H1 (cell line): ENCODE results near the gene INPP5F. TPM values are rescaled to one million over a fixed set of nuclear protein-coding genes. Genes with fewer than 3 reads are reported as not detected.

Experiments
- CTCF ChIA-PET: fragments of 300-600 bp; sonication (Branson Sonifier 250); formaldehyde crosslinking; loops from one replicate; lab custom pipeline; 2021; ENCODE audit not compliant: partially characterized antibody; lab: Charles Lee
- POLR2A ChIA-PET: fragments of 300-600 bp; sonication (Branson Sonifier 250); formaldehyde crosslinking; loops from one replicate; lab custom pipeline; 2021; ENCODE audit warnings: inconsistent platforms; ENCODE audit not compliant: partially characterized antibody; lab: Charles Lee
- DNase-seq, 2 experiments: peaks; one replicate each; pipeline versions ENCODE4 v3.0.0 to v3.0.0-alpha.2; 2010 to 2022; ENCODE audit warnings: low spot score in 2 of 2, low read depth in 1 of 2, mixed read lengths in 1 of 2
- FAIRE-seq: peaks from 2 replicates; lab custom pipeline; 2011; peaks lifted over from hg19 to GRCh38; lab: Jason Lieb, UNC
- H2AFZ ChIP-seq: 2 replicates; pipeline ENCODE4 v1.8.1; 2012; ENCODE audit warnings: low read length, inconsistent platforms
- H2AK5ac ChIP-seq: 2 replicates; pipeline ENCODE4 v1.6.1; 2013; ENCODE audit warnings: low read depth, low read length
- H2BK120ac ChIP-seq: replicated peaks from 2 replicates; pipeline ENCODE3; 2013; ENCODE audit warnings: low read depth, low read length, inconsistent platforms
- H2BK12ac ChIP-seq: 2 replicates; pipeline ENCODE4 v1.6.1; 2013; ENCODE audit warnings: low read depth, low read length
- H2BK15ac ChIP-seq: 2 replicates; pipeline ENCODE4 v1.6.1; 2013; ENCODE audit warnings: low read length
- H2BK20ac ChIP-seq: 2 replicates; pipeline ENCODE4 v1.6.1; 2013; ENCODE audit warnings: low read length
- H2BK5ac ChIP-seq: 2 replicates; pipeline ENCODE4 v1.6.1; 2013; ENCODE audit warnings: low read depth, low read length
- H3K14ac ChIP-seq: 2 replicates; pipeline ENCODE4 v1.6.1; 2013; ENCODE audit warnings: inconsistent platforms; ENCODE audit not compliant: insufficient read length
- H3K18ac ChIP-seq: 2 replicates; pipeline ENCODE4 v1.6.1; 2013; ENCODE audit warnings: low read length; ENCODE audit errors: extremely low read depth
- H3K23ac ChIP-seq: 2 replicates; pipeline ENCODE4 v1.6.1; 2013; ENCODE audit warnings: inconsistent platforms; ENCODE audit not compliant: insufficient read length
- H3K23me2 ChIP-seq: 2 replicates; pipeline ENCODE4 v1.6.1; 2013; ENCODE audit warnings: low read depth, low read length
- H3K27ac ChIP-seq: 2 replicates; pipeline ENCODE4 v1.6.1; 2011; ENCODE audit warnings: low read depth, low read length, inconsistent platforms
- H3K27me3 ChIP-seq, 4 experiments: replicated peaks in 1 of 4; 1 replicate in 1 of 4; 2 replicates in 3 of 4; pipeline versions ENCODE4 v1.6.1 to v1.8.1; 2011 to 2013; ENCODE audit warnings: low read length in 3 of 4, mild to moderate bottlenecking in 3 of 4, inconsistent platforms in 2 of 4, mixed read lengths in 2 of 4, moderate library complexity in 1 of 4; ENCODE audit not compliant: control insufficient read depth in 3 of 4, insufficient read depth in 3 of 4; ENCODE audit errors: extremely low read depth in 1 of 4
- H3K36me3 ChIP-seq, 4 experiments: 2 replicates each; pipeline versions ENCODE4 v1.6.1 to v1.8.1; 2011 to 2013; ENCODE audit warnings: mild to moderate bottlenecking in 4 of 4, low read length in 3 of 4, moderate library complexity in 2 of 4, control low read depth in 1 of 4, inconsistent platforms in 1 of 4; ENCODE audit not compliant: insufficient read depth in 4 of 4, control insufficient read depth in 2 of 4
- H3K4ac ChIP-seq: replicated peaks from 2 replicates; pipeline ENCODE3; 2013; ENCODE audit warnings: low read length, low read depth, mixed read lengths, inconsistent platforms; ENCODE audit not compliant: insufficient read length
- H3K4me1 ChIP-seq, 4 experiments: replicated peaks in 1 of 4; 1 replicate in 1 of 4; 2 replicates in 3 of 4; pipeline versions ENCODE4 v1.6.1 to v1.8.1; 2011 to 2013; ENCODE audit warnings: low read length in 3 of 4, inconsistent platforms in 2 of 4, mixed read lengths in 1 of 4; ENCODE audit not compliant: insufficient read depth in 4 of 4, control insufficient read depth in 3 of 4
- H3K4me2 ChIP-seq, 2 experiments: 2 replicates each; pipeline versions ENCODE4 v1.6.1 to v1.8.1; 2011 to 2013; ENCODE audit warnings: low read depth in 2 of 2, low read length in 2 of 2, control low read depth in 1 of 2, inconsistent platforms in 1 of 2, mild to moderate bottlenecking in 1 of 2; ENCODE audit not compliant: insufficient read depth in 1 of 2
- H3K4me3 ChIP-seq, 4 experiments: fragments of 200-600, 300-600 bp in 1 of 4; sonication (generic), shearing (Covaris generic), sonication (Bioruptor Twin) in 1 of 4; 2 replicates each; pipeline versions ENCODE4 v1.5.1 to v1.8.1; 2011 to 2016; ENCODE audit warnings: low read length in 4 of 4, low read depth in 3 of 4, control low read depth in 2 of 4, inconsistent platforms in 2 of 4, mild to moderate bottlenecking in 2 of 4, mixed read lengths in 1 of 4, moderate library complexity in 1 of 4; ENCODE audit not compliant: insufficient read depth in 2 of 4; ENCODE audit errors: extremely low read depth in 1 of 4
- H3K56ac ChIP-seq: replicated peaks from 2 replicates; pipeline ENCODE3; 2013; ENCODE audit warnings: low read depth, mild to moderate bottlenecking, mixed read lengths, low read length, inconsistent platforms; ENCODE audit not compliant: insufficient read length
- H3K79me1 ChIP-seq: 2 replicates; pipeline ENCODE4 v1.6.1; 2013; ENCODE audit warnings: low read depth, low read length, control low read depth
- H3K79me2 ChIP-seq, 2 experiments: 2 replicates each; pipeline versions ENCODE4 v1.6.1 to v1.8.1; 2012 to 2013; ENCODE audit warnings: low read length in 2 of 2, mild to moderate bottlenecking in 2 of 2, inconsistent platforms in 1 of 2; ENCODE audit not compliant: insufficient read depth in 2 of 2, control insufficient read depth in 1 of 2
- H3K9ac ChIP-seq, 4 experiments: replicated peaks in 1 of 4; 1 replicate in 1 of 4; 2 replicates in 3 of 4; pipeline versions ENCODE4 v1.6.1 to v1.8.1; 2011 to 2013; ENCODE audit warnings: low read depth in 3 of 4, low read length in 3 of 4, control low read depth in 2 of 4, mild to moderate bottlenecking in 2 of 4, moderate library complexity in 2 of 4, inconsistent platforms in 1 of 4; ENCODE audit errors: extremely low read depth in 1 of 4
- H3K9me3 ChIP-seq, 2 experiments: 2 replicates each; pipeline versions ENCODE4 v1.6.1 to v1.8.1; 2012 to 2013; ENCODE audit warnings: mild to moderate bottlenecking in 2 of 2, moderate library complexity in 2 of 2, control low read depth in 1 of 2, inconsistent platforms in 1 of 2, low read depth in 1 of 2, low read length in 1 of 2, mixed read lengths in 1 of 2; ENCODE audit not compliant: insufficient read depth in 2 of 2
- H4K20me1 ChIP-seq, 2 experiments: replicated peaks in 1 of 2; 2 replicates each; pipeline versions ENCODE3 to v1.8.1; 2011 to 2013; ENCODE audit warnings: inconsistent platforms in 2 of 2, low read length in 2 of 2, mild to moderate bottlenecking in 1 of 2; ENCODE audit not compliant: insufficient read depth in 2 of 2, control insufficient read depth in 1 of 2
- H4K5ac ChIP-seq: 2 replicates; pipeline ENCODE4 v1.6.1; 2013; ENCODE audit warnings: low read length, low read depth, mixed read lengths, inconsistent platforms; ENCODE audit not compliant: insufficient read length
- H4K8ac ChIP-seq: 2 replicates; pipeline ENCODE4 v1.8.0; 2013; ENCODE audit warnings: mild to moderate bottlenecking, moderate library complexity, low read length, inconsistent platforms; ENCODE audit not compliant: insufficient read depth; ENCODE audit errors: extremely low read depth
- H4K91ac ChIP-seq: replicated peaks from 2 replicates; pipeline ENCODE3; 2013; ENCODE audit warnings: low read length, mixed read lengths, inconsistent platforms; ENCODE audit not compliant: insufficient read length
- BACH1 ChIP-seq: IDR thresholded peaks from 2 replicates; pipeline ENCODE4 v1.6.1; 2012; ENCODE audit warnings: low read length, improper control_type of control experiment
- CHD1 ChIP-seq: IDR thresholded peaks from 2 replicates; pipeline ENCODE4 v1.6.1; 2012; ENCODE audit warnings: low read depth, low read length, improper control_type of control experiment
- CTCF ChIP-seq, 3 experiments: IDR thresholded peaks; 1 replicate in 2 of 3; 2 replicates in 1 of 3; pipeline versions ENCODE4 v1.5.1 to v1.6.1; 2011; ENCODE audit warnings: low read length in 3 of 3, mild to moderate bottlenecking in 3 of 3, inconsistent platforms in 2 of 3, low read depth in 1 of 3, moderate library complexity in 1 of 3; ENCODE audit not compliant: insufficient read depth in 1 of 3; ENCODE audit errors: control extremely low read depth in 1 of 3
- NANOG ChIP-seq: IDR thresholded peaks from 2 replicates; pipeline ENCODE4 v1.6.1; 2011; ENCODE audit warnings: low read length, low read depth, mild to moderate bottlenecking, inconsistent platforms; ENCODE audit not compliant: insufficient read depth, poor library complexity, severe bottlenecking
- RXRA ChIP-seq: IDR thresholded peaks from 2 replicates; pipeline ENCODE4 v1.6.1; 2011; ENCODE audit warnings: low read depth, mild to moderate bottlenecking, low read length, moderate library complexity; ENCODE audit not compliant: insufficient read depth
- SIN3A ChIP-seq, 2 experiments: IDR thresholded peaks in 1 of 2; conservative IDR thresholded peaks in 1 of 2; 2 replicates each; pipeline ENCODE4 v1.6.1; 2011 to 2012; ENCODE audit warnings: low read length in 2 of 2, improper control_type of control experiment in 1 of 2, low read depth in 1 of 2, mild to moderate bottlenecking in 1 of 2
- ZNF274 ChIP-seq: IDR thresholded peaks from 2 replicates; pipeline ENCODE4 v1.7.0; 2012; ENCODE audit warnings: low read length, borderline replicate concordance; ENCODE audit errors: extremely low read depth
- WGBS, 2 experiments: shearing (Covaris generic) in 1 of 2; methylation state at CpG; one replicate each; pipeline versions ENCODE4 v1.1.6 to v1.1.7; 2013 to 2015; ENCODE audit warnings: low lambda C conversion rate in 2 of 2, mixed read lengths in 2 of 2, inconsistent platforms in 1 of 2, low coverage in 1 of 2, missing lambda C conversion rate in 1 of 2; ENCODE audit not compliant: insufficient replicate concordance in 2 of 2, insufficient coverage in 1 of 2, insufficient read length in 1 of 2; ENCODE audit errors: extremely low coverage in 1 of 2, missing lambda C conversion rate in 1 of 2; 5-methylcytosine and 5-hydroxymethylcytosine counted together
- polyA plus RNA-seq, 7 experiments: library from polyadenylated mRNA; depleted of rRNA in 3 of 7; stranded (reverse) in 5 of 7; unstranded in 2 of 7; fragments of >200 nt in 5 of 7; fragments of 200-250 nt in 2 of 7; gene quantifications; 1 replicate in 5 of 7; 2 replicates in 1 of 7; 4 replicates in 1 of 7; pipeline versions ENCODE4 v1.2.1 to v1.2.3, GENCODE V29; 2011 to 2013; ENCODE audit warnings: missing spikeins in 2 of 7, mixed read lengths in 2 of 7
- total RNA-seq: library from RNA; stranded (reverse); fragmentation: NEBNext Ultra II Directional; extraction: Animal tissue kit (Norgen Biotek cat#: 25700); gene quantifications from 2 replicates; pipeline ENCODE4 v1.2.1, GENCODE V29; 2021

The INPP5F gene
- total and polyA plus RNA-seq, 2 of the 8 experiments (the other 6 are each of a cell fraction or from before 2014, with no cell fraction given), result 50.1 to 101 TPM

- no peak overlapping the region for H3K9ac ChIP-seq
- H2BK20ac ChIP-seq, result no peak overlapping the region
- H4K20me1 ChIP-seq, result peaks cover 3 to 4% of the 10 kb centered on the region in 2 experiments
- WGBS, 2 experiments, result 87% methylated on average over 6 of the region's 6 CpGs; no CpG with 5 or more reads in 1 of the 2 experiments
- no peak overlapping the region for H2BK15ac ChIP-seq
- TF ChIP-seq RXRA, result no peak
- no peak for TF ChIP-seq ZNF274
- TF ChIP-seq BACH1, result no peak
- TF ChIP-seq CTCF (IDR thresholded peaks at IDR 0.05; ENCODE audit: control extremely low read depth in 1 of 3, insufficient read depth in 1 of 3, low read depth in 1 of 3, low read length in 3 of 3), result no peak
- no peak for TF ChIP-seq SIN3A (conservative IDR thresholded peaks at IDR 0.05 in 1 of 2, IDR thresholded peaks at IDR 0.05 in 1 of 2; ENCODE audit: low read depth in 1 of 2, low read length in 2 of 2)
- TF ChIP-seq CHD1, result no peak
- TF ChIP-seq NANOG, result no peak
- TF ChIP-seq, all 59 proteins: peak for 0
- Histone ChIP-seq H3K9me3 (no peaks in the 10 kb centered on the region), H3K18ac (no peak overlapping the region), H2AFZ (no peak overlapping the region), H3K27ac (no peak overlapping the region), H3K79me2 (no peaks in the 10 kb centered on the region; a peak in 1 of 4 replicates), H3K56ac (no peak overlapping the region), H3K27me3 (no peaks in the 10 kb centered on the region), H2BK120ac (no peak overlapping the region), H3K23ac (no peak overlapping the region), H3K36me3 (peaks cover 16 to 68% (median 47%) of the 10 kb centered on the region in 4 experiments), H3K79me1 (no peaks in the 10 kb centered on the region; the same call in 1 of the 2 replicates), H4K91ac (no peak overlapping the region), H3K4me2 (no peak overlapping the region), H2BK12ac (no peak overlapping the region), H4K5ac (no peak overlapping the region), H3K4ac (no peak overlapping the region), H3K14ac (no peak overlapping the region), H3K4me1 (no peaks in the 10 kb centered on the region), H3K23me2 (no peaks in the 10 kb centered on the region), H3K4me3 (no peak overlapping the region), H2AK5ac (no peak overlapping the region), H4K8ac (no peak overlapping the region), H2BK5ac (no peak overlapping the region)
- ChIA-PET CTCF (interaction anchor here (1.0 to 2.0 kb wide), 4 partner anchors 9 to 102 kb away, joined by 3 to 9 read pairs (median 3); no protein-coding TSS in a partner anchor), POLR2A (interaction anchor here (0.6 kb wide), 1 partner anchor 15 kb away, joined by 3 read pairs; no protein-coding TSS in a partner anchor)
- FAIRE-seq (no peak), DNase-seq (no peak)
These were observed 126.4 kb downstream of the INPP5F start for GRCh38 chr10:119852277-119852676.
